Stimulated activated CD8-positive, alpha-beta memory T cell treated with anti-CD3 and anti-CD28 coated beads, Interleukin-15, amount 100 ng/mL, for 48 hours (primary cell): ENCODE results near the gene OPHN1.

Experiments
- DNase-seq, 2 donors: peaks; one replicate each; pipeline ENCODE4 v3.0.0-alpha.2; 2020; ENCODE audit warnings: low read depth in 2 of 2

The OPHN1 gene

GRCh38 chrX:68252664-68253063, 180.6 kb downstream of the OPHN1 start:
- no peak for DNase-seq

- no peak for DNase-seq
Observed at GRCh38 chrX:68249903-68250302, 183.4 kb downstream of the OPHN1 start.

GRCh38 chrX:68249401-68249831, 183.9 kb downstream of the OPHN1 start:
- DNase-seq = no peak

GRCh38 chrX:68238568-68238967, 194.7 kb downstream of the OPHN1 start:
- DNase-seq = no peak

- DNase-seq = no peak
Observed at GRCh38 chrX:68234171-68234910, 199.0 kb downstream of the OPHN1 start.

- DNase-seq = no peak
Observed at GRCh38 chrX:68232206-68232605, 201.1 kb downstream of the OPHN1 start.

- no peak for DNase-seq
Observed at GRCh38 chrX:68209008-68209407, 224.3 kb downstream of the OPHN1 start.

- no peak for DNase-seq
Observed at GRCh38 chrX:68204521-68205038, 228.7 kb downstream of the OPHN1 start.

GRCh38 chrX:68203646-68204045, 229.6 kb downstream of the OPHN1 start:
- no peak for DNase-seq

- no peak for DNase-seq
Observed at GRCh38 chrX:68203211-68203610, 230.1 kb downstream of the OPHN1 start.

- no peak for DNase-seq
Observed at GRCh38 chrX:68199062-68199848, 234.0 kb downstream of the OPHN1 start.

- DNase-seq = no peak
Observed at GRCh38 chrX:68196939-68197791, 236.1 kb downstream of the OPHN1 start.

- no peak for DNase-seq
Observed at GRCh38 chrX:68195561-68195960, 237.7 kb downstream of the OPHN1 start.

GRCh38 chrX:68193786-68194185, 239.5 kb downstream of the OPHN1 start:
- DNase-seq = no peak

GRCh38 chrX:68193234-68193633, 240.1 kb downstream of the OPHN1 start:
- no peak for DNase-seq

GRCh38 chrX:68190799-68191198, 242.5 kb downstream of the OPHN1 start:
- no peak for DNase-seq

- DNase-seq = no peak
Observed at GRCh38 chrX:68186552-68187262, 246.6 kb downstream of the OPHN1 start.

GRCh38 chrX:68185161-68185560, 248.1 kb downstream of the OPHN1 start:
- DNase-seq = no peak

- DNase-seq = no peak
Observed at GRCh38 chrX:68183612-68184214, 249.6 kb downstream of the OPHN1 start.

- no peak for DNase-seq
Observed at GRCh38 chrX:68180579-68180978, 252.7 kb downstream of the OPHN1 start.

- DNase-seq = no peak
Observed at GRCh38 chrX:68179355-68179754, 253.9 kb downstream of the OPHN1 start.
